Endothelial cell of umbilical vein (primary cell): ENCODE measurements around the gene STUM. TPM values are rescaled to one million over a fixed set of nuclear protein-coding genes. Genes with fewer than 3 reads are reported as not detected.

Experiments
- BruUV-seq: library from RNA; stranded (reverse); fragments of 400-500 nt; replicated peaks from 2 replicates; lab custom pipeline; 2021; lab: Mats Ljungman, UMichigan
- CTCF ChIA-PET: fragments of 300-600, 350-600 bp; sonication (Branson Sonifier 250); formaldehyde crosslinking; loops from one replicate; lab custom pipeline; 2021; ENCODE audit warnings: antibody characterized with exemption, inconsistent platforms; lab: Charles Lee
- POLR2A ChIA-PET: fragments of 300-600, 350-600 bp; sonication (Branson Sonifier 250); formaldehyde crosslinking; loops from one replicate; lab custom pipeline; 2021; ENCODE audit warnings: antibody characterized with exemption, inconsistent platforms; lab: Charles Lee
- DNase-seq: peaks from one replicate; pipeline ENCODE4 v3.0.0-alpha.2; 2011; ENCODE audit warnings: low read depth, low spot score
- FAIRE-seq: peaks from 2 replicates; lab custom pipeline; 2011; peaks lifted over from hg19 to GRCh38; lab: Jason Lieb, UNC
- H2AFZ ChIP-seq: 2 replicates; pipeline ENCODE4 v1.6.0; 2012; ENCODE audit warnings: low read depth, low read length, control low read depth, inconsistent platforms
- H3K27ac ChIP-seq: 2 replicates; pipeline ENCODE4 v1.5.1; 2011; ENCODE audit warnings: low read depth, mild to moderate bottlenecking, control low read depth, low read length, moderate library complexity; ENCODE audit not compliant: insufficient read depth
- H3K27me3 ChIP-seq, 2 experiments: 2 replicates each; pipeline versions ENCODE4 v1.6.0 to v1.6.1; 2011; ENCODE audit warnings: low read length in 2 of 2, mixed read lengths in 1 of 2; ENCODE audit not compliant: control insufficient read depth in 2 of 2, insufficient read depth in 2 of 2
- H3K36me3 ChIP-seq, 2 experiments: 2 replicates in 1 of 2; 3 replicates in 1 of 2; pipeline ENCODE4 v1.5.1; 2011; ENCODE audit warnings: low read length in 2 of 2, mild to moderate bottlenecking in 1 of 2, moderate library complexity in 1 of 2; ENCODE audit not compliant: control insufficient read depth in 2 of 2, insufficient read depth in 2 of 2; ENCODE audit errors: extremely low read depth in 1 of 2
- H3K4me1 ChIP-seq: 3 replicates; pipeline ENCODE4 v1.5.1; 2011; ENCODE audit warnings: mild to moderate bottlenecking, low read length; ENCODE audit not compliant: control insufficient read depth, insufficient read depth; ENCODE audit errors: extremely low read depth
- H3K4me2 ChIP-seq: 2 replicates; pipeline ENCODE4 v1.6.1; 2011; ENCODE audit warnings: low read length, control low read depth, mixed read lengths; ENCODE audit not compliant: insufficient read depth
- H3K4me3 ChIP-seq, 3 experiments: fragments of 200-600 bp in 1 of 3; sonication (generic), shearing (Covaris generic) in 1 of 3; replicated peaks in 1 of 3; 2 replicates each; pipeline ENCODE4 v1.5.1; 2011 to 2016; ENCODE audit warnings: control low read depth in 3 of 3, low read length in 3 of 3, mild to moderate bottlenecking in 2 of 3, inconsistent platforms in 1 of 3, low read depth in 1 of 3, moderate library complexity in 1 of 3; ENCODE audit not compliant: insufficient read depth in 1 of 3
- H3K79me2 ChIP-seq: 2 replicates; pipeline ENCODE4 v1.6.0; 2012; ENCODE audit warnings: low read length, inconsistent platforms; ENCODE audit not compliant: control insufficient read depth, insufficient read depth
- H3K9ac ChIP-seq: replicated peaks from 2 replicates; pipeline ENCODE3; 2011; ENCODE audit warnings: low read length, control low read depth; ENCODE audit not compliant: insufficient read depth; ENCODE audit errors: extremely low read depth
- H3K9me1 ChIP-seq: replicated peaks from 3 replicates; pipeline ENCODE4 v1.6.0; 2011; ENCODE audit warnings: mild to moderate bottlenecking, low read length; ENCODE audit not compliant: control insufficient read depth, insufficient read depth; ENCODE audit errors: extremely low read depth
- H3K9me3 ChIP-seq: replicated peaks from 2 replicates; pipeline ENCODE4 v1.5.1; 2012; ENCODE audit warnings: low read length, inconsistent platforms; ENCODE audit not compliant: control insufficient read depth, insufficient read depth
- H4K20me1 ChIP-seq: replicated peaks from 2 replicates; pipeline ENCODE3; 2011; ENCODE audit warnings: mild to moderate bottlenecking, low read length; ENCODE audit not compliant: control insufficient read depth, insufficient read depth; ENCODE audit errors: extremely low read depth
- FOS ChIP-seq: IDR thresholded peaks from 2 replicates; pipeline ENCODE4 v1.6.1; 2011; ENCODE audit warnings: mild to moderate bottlenecking, low read length, moderate library complexity, borderline replicate concordance; ENCODE audit not compliant: insufficient read depth
- dilution Hi-C: fragments of 300-500 bp; cut with MboI; formaldehyde crosslinking; loops from one replicate; pipeline ENCODE4 v1.15.0; 2019; ENCODE audit warnings: low sequenced_read_pairs; ENCODE audit not compliant: extremely low pct_ligation_motif_present
- intact Hi-C: fragments of 100-400 bp; cut with micrococcal nuclease; formaldehyde crosslinking; loops from one replicate; pipeline ENCODE4 v1.10.0; 2022
- polyA plus RNA-seq, 4 experiments: library from polyadenylated mRNA; depleted of rRNA in 3 of 4; stranded (reverse) in 3 of 4; unstranded in 1 of 4; fragments of >200 nt; gene quantifications; 2 replicates each; pipeline versions ENCODE4 v1.2.1 to v1.2.3, GENCODE V29; 2011 to 2012; ENCODE audit warnings: missing spikeins in 1 of 4
- total RNA-seq: library from RNA; stranded (reverse); gene quantifications from 2 replicates; pipeline ENCODE4 v1.2.3, GENCODE V29; 2021
- TF ChIP-seq, protein P1 (sequence below), 2 donors: IDR thresholded peaks; 1 replicate in 1 of 2; 2 replicates in 1 of 2; pipeline ENCODE4 v1.5.1; 2011; ENCODE audit warnings: low read length in 2 of 2, mild to moderate bottlenecking in 2 of 2, moderate library complexity in 2 of 2, control low read depth in 1 of 2, inconsistent platforms in 1 of 2, low read depth in 1 of 2; ENCODE audit not compliant: insufficient read depth in 1 of 2; ENCODE audit errors: extremely low read depth in 1 of 2

STUM gene
- total and polyA plus RNA-seq, 2 donors (not counting 3 experiments of a cell fraction or from before 2014, with no cell fraction given), result not detected

DNA sequence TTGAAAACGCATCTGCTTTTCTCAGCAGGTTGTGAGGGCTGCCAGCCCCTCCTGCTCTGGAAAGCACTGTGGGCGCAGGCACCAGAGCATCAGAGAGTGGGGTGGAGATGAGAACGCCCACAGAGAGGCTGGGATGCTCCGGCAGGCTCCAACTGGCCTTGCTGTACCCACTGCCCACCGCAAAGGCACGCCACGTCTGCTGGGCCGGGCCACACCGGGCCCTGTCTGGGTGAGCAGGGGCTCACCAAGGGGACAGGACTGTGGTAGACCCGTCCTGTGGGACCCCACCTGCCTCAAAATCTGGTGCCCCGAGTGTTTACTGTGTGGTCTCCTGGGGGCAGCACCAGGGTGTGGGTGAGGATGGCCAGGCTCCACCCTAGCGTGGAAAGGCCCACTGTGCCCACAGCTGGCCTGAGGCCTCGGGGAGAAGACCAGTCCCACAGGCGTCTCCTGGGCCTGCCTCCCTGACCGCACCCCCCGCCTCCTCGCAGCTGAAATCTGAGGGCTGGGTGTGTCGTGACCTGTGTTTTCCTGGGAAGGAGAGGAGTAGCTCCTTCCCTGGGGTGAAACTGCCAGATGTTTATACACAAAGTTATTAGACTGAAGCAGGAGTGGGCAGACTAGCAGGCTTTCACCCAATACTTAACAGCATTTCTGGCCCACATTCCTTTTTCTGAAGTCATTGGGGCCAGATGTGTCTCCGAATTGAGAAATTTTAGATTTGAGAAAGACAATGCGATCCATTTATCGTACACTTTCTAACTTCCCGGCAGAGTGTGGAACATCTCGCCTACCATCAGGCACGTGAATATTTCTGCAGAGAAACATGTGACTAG, 53.8 kb downstream of the STUM start:
- Histone ChIP-seq H3K4me2 (no peak overlapping the region), H3K27ac (no peak overlapping the region), H3K9me1 (no peaks in the 10 kb centered on the region), H3K36me3 (no peaks in the 10 kb centered on the region), H3K9me3 (no peaks in the 10 kb centered on the region), H3K27me3 (peaks cover 0 to 9% of the 10 kb centered on the region in 2 experiments), H3K79me2 (no peaks in the 10 kb centered on the region), H4K20me1 (no peaks in the 10 kb centered on the region), H3K4me3 (no peak overlapping the region), H2AFZ (no peak overlapping the region), H3K9ac (no peak overlapping the region), H3K4me1 (no peaks in the 10 kb centered on the region)
- no TSS peak for BruUV-seq
- DNase-seq, result no peak
- dilution Hi-C loops, result no loop called here
- no peak for FAIRE-seq
- TF ChIP-seq, protein P1, sequence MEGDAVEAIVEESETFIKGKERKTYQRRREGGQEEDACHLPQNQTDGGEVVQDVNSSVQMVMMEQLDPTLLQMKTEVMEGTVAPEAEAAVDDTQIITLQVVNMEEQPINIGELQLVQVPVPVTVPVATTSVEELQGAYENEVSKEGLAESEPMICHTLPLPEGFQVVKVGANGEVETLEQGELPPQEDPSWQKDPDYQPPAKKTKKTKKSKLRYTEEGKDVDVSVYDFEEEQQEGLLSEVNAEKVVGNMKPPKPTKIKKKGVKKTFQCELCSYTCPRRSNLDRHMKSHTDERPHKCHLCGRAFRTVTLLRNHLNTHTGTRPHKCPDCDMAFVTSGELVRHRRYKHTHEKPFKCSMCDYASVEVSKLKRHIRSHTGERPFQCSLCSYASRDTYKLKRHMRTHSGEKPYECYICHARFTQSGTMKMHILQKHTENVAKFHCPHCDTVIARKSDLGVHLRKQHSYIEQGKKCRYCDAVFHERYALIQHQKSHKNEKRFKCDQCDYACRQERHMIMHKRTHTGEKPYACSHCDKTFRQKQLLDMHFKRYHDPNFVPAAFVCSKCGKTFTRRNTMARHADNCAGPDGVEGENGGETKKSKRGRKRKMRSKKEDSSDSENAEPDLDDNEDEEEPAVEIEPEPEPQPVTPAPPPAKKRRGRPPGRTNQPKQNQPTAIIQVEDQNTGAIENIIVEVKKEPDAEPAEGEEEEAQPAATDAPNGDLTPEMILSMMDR (IDR thresholded peaks at IDR 0.05; ENCODE audit: extremely low read depth in 1 of 2, insufficient read depth in 1 of 2, low read depth in 1 of 2, low read length in 2 of 2), result no peak
- TF ChIP-seq FOS, result no peak
- intact Hi-C loops, result no loop called here
- ChIA-PET POLR2A (no interaction called here), CTCF (interaction anchor here (1.3 kb wide), 1 partner anchor 11 kb away, joined by 7 read pairs; no protein-coding TSS in a partner anchor)
